GM19452 (cell line): Measurements from ENCODE around the gene UNC13C.

Source experiments
- ATAC-seq: cut with Tn5 transposase; IDR thresholded peaks from one replicate; pipeline ENCODE4 v1.9.1; 2021; ENCODE audit not compliant: unreplicated experiment

Gene UNC13C

DNA sequence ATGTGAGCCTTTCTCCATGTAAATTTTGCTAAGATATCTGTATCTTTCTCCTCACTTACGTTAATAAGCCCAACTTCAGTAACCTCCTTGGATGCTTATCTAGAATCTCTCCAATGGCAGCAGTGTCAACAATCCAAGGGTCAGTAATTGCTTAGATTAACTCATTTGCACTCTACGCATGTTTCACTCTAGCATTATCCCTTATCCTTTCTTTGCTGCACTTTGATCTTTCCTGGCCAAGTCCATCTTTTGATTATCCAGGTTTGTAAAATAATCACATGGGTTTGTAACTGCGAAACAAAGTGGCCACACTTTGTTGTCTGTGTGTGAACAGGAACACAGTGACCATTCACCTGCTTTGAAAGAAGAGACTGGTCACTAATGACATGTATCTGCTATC lies 640.9 kb downstream of the UNC13C start:
- ATAC-seq, result no peak

DNA sequence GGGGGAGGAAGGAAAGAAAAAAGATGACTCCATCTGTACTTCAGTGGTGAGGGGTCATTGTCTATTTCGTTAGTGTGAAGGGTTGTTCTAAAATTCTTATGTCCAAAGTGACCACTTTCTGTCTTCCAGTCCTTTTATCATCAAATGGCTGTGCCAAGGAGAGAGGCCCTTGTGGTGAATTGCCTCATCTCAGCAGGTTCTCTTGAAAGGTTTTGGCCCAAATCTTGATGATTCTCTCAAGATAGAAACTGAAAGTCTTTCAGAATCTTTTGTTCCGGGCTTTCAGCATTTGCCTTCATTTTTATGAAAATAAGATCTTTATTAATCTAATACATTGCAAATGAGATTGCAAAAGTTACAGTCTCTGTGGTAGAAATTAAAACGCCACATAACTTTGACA lies 642.7 kb downstream of the UNC13C start:
- no peak for ATAC-seq

DNA sequence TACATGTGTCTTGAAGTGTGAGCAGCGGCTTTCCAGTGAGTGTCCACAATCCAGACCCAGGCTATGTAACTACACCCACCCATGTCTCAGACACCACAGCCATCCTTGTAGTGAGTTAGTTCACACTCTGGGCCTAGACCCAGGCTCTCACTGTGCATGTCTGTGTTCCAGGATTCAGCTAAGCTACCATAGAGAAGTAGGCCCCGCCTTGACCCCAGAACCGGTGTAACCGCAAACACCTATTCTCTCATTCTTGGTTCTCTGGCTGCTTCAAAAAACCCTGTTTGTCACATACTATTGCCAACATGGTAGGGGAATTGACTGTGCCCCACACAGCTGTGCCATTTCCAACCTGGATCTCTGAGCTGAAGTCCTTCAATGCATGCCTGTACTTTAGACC lies 657.9 kb downstream of the UNC13C start:
- ATAC-seq, result no peak

DNA sequence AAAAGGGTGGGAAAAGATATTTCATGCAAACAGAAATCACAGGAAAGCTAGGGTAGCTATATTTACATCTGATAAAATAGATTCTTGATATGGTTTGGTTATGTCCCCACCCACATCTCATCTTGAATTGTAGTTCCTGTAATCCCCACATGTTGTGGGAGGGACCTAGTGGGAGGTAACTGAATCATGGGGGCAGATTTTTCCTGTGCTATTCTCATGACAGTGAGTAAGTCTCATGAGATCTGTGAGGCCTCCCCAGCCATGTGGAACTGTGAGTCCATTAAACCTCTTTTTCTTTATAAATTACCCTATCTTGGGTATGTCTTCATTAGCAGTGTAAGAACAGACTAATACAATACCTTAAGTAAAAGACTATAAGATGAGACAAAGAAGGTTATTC lies 660.4 kb downstream of the UNC13C start:
- ATAC-seq, result no peak

DNA sequence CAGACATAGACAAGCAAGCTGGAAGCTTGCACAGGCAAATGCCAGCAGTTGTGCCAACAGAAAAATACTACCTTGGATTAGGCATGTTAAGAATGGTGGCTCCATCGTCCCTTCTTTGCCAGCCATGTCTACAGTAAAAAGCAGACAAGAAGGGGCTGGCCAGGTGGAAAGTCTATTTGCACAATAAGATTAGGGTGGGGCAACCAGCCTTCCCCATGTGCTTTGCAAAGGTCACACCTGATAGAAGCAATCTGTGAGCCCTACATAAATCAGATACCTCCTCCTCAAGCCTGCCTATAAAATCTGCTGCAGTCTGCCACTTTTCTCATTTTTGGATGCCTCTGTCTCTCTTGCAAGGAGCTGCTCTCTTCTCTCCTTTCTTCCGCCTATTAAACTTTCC lies 662.6 kb downstream of the UNC13C start:
- no peak for ATAC-seq

DNA sequence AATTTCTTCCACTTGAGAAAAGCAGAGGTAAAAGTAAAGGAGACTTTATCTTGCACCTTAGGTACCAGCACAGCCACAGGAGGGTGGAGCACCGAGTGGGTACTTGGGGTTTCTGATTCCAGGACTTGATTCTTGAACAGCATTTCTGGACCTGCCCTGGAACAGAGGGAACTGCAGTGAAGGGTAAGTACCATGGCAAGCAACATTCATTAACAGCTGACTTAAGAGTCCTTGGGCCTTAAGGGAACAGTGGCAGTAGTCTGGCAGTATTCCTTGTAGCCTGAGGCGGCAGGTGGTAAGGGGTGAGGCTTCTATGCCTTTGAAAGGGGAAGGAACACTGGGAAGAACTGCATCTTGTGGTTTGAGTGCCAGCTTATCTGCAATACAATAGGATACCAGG lies 666.6 kb downstream of the UNC13C start:
- no peak for ATAC-seq

DNA sequence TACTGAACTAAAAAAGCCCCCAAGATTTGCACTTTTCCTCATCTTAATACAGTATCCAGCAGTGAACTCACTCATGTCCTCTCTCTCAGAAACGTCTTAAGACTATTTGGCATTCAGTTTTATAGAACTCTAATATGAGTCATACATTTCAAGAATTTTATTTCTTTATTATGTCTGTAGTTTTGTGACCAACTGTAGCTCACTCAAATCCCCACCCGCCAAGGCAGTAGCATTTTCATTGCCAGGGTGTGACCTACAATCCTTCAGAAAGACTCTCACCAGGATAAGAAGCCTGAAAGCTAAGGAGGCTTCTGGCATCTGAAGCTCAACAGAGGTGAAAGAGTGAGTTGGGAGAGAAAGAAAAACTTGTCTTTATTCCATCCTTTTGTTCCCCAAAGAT lies 681.4 kb downstream of the UNC13C start:
- no peak for ATAC-seq

DNA sequence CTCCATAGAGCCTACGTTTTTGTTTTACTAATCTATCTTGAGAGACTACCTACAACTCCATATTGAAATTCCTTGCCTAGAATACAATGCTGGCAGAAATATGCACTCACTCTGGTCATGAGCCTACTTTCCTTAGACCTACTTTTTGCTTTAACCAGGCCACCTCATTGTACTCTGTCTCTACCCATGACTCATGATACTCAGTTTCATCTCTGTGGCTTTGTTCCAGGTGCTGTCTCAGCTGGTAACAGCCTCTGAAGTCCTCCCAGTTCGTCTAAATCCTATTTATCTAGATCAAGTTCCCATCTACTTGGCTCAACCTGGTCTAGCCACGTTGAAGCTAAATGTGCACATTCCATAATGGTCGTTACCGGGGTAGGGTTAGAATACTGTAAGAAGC lies 682.1 kb downstream of the UNC13C start:
- no peak for ATAC-seq

DNA sequence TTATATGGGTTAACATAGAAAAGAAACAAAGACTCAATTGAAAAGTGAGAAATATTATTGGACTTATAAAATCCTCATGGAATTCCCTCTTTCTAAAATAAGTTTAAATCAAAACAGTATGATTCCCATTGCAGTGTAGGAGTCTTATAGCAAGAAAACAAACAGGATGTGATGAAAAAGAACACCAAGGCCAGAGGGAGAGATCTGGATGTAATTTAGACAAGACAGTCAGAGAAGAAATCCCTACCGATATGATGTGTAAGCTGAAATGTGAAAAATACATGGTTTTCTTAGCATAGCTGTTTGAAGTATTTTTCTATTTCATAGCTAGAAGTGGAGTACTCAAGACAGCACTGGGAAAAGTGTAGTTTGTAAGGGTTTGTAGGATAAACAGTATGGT lies 697.0 kb downstream of the UNC13C start:
- ATAC-seq, result no peak

DNA sequence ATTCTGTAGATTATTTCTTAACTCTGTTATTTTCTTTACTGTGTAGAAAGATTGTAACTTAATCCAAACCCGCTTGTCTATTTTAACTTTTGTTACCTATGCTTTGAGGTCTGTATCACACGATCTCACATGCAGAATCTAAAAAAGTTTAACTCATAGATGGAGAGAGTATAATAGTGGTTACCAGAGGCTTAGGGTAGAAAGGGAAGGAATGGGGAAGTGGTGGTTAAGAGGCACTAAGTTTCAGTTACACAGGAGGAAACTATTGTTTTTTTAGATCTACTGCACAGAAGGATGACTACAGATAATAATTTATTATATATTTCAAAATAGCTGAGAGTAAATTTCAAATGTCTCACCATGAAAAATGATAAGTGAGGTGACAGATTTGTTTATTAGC lies 703.3 kb downstream of the UNC13C start:
- ATAC-seq, result no peak
